GM18526 (cell line): ENCODE results near the gene C1RL.

Experiments used
- POLR2A ChIP-seq: IDR thresholded peaks from 3 replicates; pipeline ENCODE4 v1.6.1; 2011; ENCODE audit not compliant: insufficient read length; ENCODE audit errors: extremely low read depth

Gene C1RL

GRCh38 chr12:7109572-7109920 lies 532 bp upstream of the C1RL start:
- no peak for TF ChIP-seq POLR2A

- TF ChIP-seq POLR2A = peak; percentile 96
Observed at GRCh38 chr12:7108003-7108795, 815 bp downstream of the C1RL start.

- no peak for TF ChIP-seq POLR2A
Observed at GRCh38 chr12:7107636-7108002, 1.4 kb downstream of the C1RL start.

- TF ChIP-seq POLR2A = no peak
Observed at GRCh38 chr12:7106082-7106481, 2.9 kb downstream of the C1RL start.

- no peak for TF ChIP-seq POLR2A
Observed at GRCh38 chr12:7103837-7104584, 5.0 kb downstream of the C1RL start.

- no peak for TF ChIP-seq POLR2A
Observed at GRCh38 chr12:7102582-7102981, 6.4 kb downstream of the C1RL start.

- no peak for TF ChIP-seq POLR2A
Observed at GRCh38 chr12:7101694-7102131, 7.3 kb downstream of the C1RL start.

GRCh38 chr12:7101047-7101693 lies 7.8 kb downstream of the C1RL start:
- TF ChIP-seq POLR2A = no peak

GRCh38 chr12:7100239-7100638 lies 8.8 kb downstream of the C1RL start:
- no peak for TF ChIP-seq POLR2A

- TF ChIP-seq POLR2A = no peak
Observed at GRCh38 chr12:7099290-7099996, 9.6 kb downstream of the C1RL start.

- TF ChIP-seq POLR2A = no peak
Observed at GRCh38 chr12:7096979-7097378, 12.0 kb downstream of the C1RL start.

- no peak for TF ChIP-seq POLR2A
Observed at GRCh38 chr12:7096006-7096932, 12.7 kb downstream of the C1RL start.

- TF ChIP-seq POLR2A = no peak
Observed at GRCh38 chr12:7093892-7094291, 15.1 kb downstream of the C1RL start.

- no peak for TF ChIP-seq POLR2A
Observed at GRCh38 chr12:7093486-7093885, 15.5 kb downstream of the C1RL start.
